Activated CD4-positive, alpha-beta T cell treated with anti-CD3 and anti-CD28 coated beads, Interleukin-2, amount 50 U/mL, for 4 hours (primary cell): ENCODE measurements around the gene ITPKB.

Experiments
- DNase-seq, 2 experiments: peaks; one replicate each; pipeline ENCODE4 v3.0.0-alpha.2; 2020

The ITPKB gene

GRCh38 chr1:226682871-226683814 lies 55.9 kb downstream of the ITPKB start:
- DNase-seq, result peak in 1 of 2 experiments; percentile 29

- no peak for DNase-seq
Measured at GRCh38 chr1:226681652-226682493, 57.2 kb downstream of the ITPKB start.

- DNase-seq, result no peak
Measured at GRCh38 chr1:226680653-226681052, 58.4 kb downstream of the ITPKB start.

- DNase-seq, result peak; percentile 73 to 77
Measured at GRCh38 chr1:226679853-226680516, 59.1 kb downstream of the ITPKB start.

- DNase-seq, result no peak
Measured at GRCh38 chr1:226679262-226679661, 59.8 kb downstream of the ITPKB start.

GRCh38 chr1:226678701-226679100 lies 60.4 kb downstream of the ITPKB start:
- DNase-seq, result no peak

GRCh38 chr1:226678251-226678650 lies 60.8 kb downstream of the ITPKB start:
- no peak for DNase-seq

- peak; percentile 70 to 71 for DNase-seq
Measured at GRCh38 chr1:226677027-226678020, 61.8 kb downstream of the ITPKB start.

- DNase-seq, result no peak
Measured at GRCh38 chr1:226676381-226676780, 62.7 kb downstream of the ITPKB start.

GRCh38 chr1:226675715-226676357 lies 63.2 kb downstream of the ITPKB start:
- no peak for DNase-seq

- DNase-seq, result peak; percentile 60 to 61
Measured at GRCh38 chr1:226674892-226675714, 64.0 kb downstream of the ITPKB start.

- no peak for DNase-seq
Measured at GRCh38 chr1:226672339-226672762, 66.7 kb downstream of the ITPKB start.

- no peak for DNase-seq
Measured at GRCh38 chr1:226671277-226671676, 67.8 kb downstream of the ITPKB start.

- no peak for DNase-seq
Measured at GRCh38 chr1:226670073-226670472, 69.0 kb downstream of the ITPKB start.

GRCh38 chr1:226668173-226668560 lies 70.9 kb downstream of the ITPKB start:
- no peak for DNase-seq

GRCh38 chr1:226666692-226667091 lies 72.4 kb downstream of the ITPKB start:
- DNase-seq, result no peak

- no peak for DNase-seq
Measured at GRCh38 chr1:226666164-226666506, 72.9 kb downstream of the ITPKB start.

GRCh38 chr1:226665505-226666163 lies 73.4 kb downstream of the ITPKB start:
- DNase-seq, result no peak

- DNase-seq, result no peak
Measured at GRCh38 chr1:226664413-226665101, 74.5 kb downstream of the ITPKB start.
